Measurements from ENCODE around the gene TRAF4.
"Not testable (repeated sequence)": the region's sequence is repeated elsewhere in the genome, so short reads cannot be mapped to it uniquely, and the experiment has no call there.

TRAF4 gene

DNA sequence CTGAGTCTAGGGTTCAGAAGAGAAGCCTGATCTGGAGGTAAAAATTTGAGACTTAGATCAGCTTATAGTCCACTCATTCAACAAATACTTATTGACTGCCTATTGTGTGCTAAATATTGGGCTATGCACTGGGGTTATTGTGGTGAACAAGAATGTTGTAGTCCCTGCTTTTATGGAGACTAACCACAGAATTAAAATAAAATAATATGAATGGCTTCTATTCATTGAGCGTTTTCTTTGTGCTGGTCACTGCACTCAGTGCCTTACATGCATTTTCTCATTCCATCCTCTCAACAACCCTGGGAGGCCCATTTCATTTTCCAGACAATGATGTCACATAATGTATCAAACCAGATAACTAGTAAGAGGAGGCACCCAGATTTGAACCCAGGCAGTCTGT, 10.5 kb upstream of the TRAF4 start:
- DNase-seq (ENCODE audit: low spot score): no peak

DNA sequence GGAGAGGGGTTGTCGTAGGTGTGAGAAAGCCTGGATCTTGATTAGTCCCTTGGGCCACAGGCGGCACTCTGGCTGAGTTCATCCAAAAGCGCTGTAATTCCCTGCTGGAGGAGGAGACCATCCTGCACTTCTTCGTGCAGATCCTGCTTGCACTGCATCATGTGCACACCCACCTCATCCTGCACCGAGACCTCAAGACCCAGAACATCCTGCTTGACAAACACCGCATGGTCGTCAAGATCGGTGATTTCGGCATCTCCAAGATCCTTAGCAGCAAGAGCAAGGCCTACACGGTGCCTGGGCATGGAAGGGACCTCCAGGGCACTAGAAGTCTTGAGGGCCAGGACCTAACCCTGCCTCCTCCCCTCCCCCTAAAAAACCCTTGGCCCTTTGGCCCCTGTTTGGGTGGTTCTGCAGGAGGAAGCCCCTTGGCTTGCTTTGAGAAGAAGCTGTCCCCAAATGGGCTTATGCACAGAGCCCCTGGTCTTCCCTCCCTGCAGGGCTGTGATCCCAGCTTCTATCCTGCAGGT, 9.0 kb upstream of the TRAF4 start:
- DNase-seq (ENCODE audit: low spot score): no peak

DNA sequence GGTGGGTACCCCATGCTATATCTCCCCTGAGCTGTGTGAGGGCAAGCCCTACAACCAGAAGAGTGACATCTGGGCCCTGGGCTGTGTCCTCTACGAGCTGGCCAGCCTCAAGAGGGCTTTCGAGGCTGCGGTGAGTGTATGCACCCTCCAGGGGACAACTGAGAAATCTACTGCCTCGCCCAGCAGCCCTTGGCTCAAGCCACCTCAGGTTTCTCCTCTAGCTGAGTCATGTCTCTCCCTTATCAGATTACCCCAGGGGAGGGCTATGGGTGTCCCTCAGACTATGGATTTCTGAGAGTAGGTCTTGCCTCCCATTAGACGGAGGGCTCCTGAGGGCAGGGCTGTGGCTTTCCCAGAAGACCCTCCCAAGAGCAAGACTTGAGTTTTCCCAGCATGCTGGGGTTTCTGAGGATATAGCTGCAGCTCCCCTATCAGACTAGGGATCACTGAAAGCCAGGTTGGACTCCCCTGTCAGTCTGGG, 8.5 kb upstream of the TRAF4 start:
- no peak for DNase-seq (ENCODE audit: low spot score)

DNA sequence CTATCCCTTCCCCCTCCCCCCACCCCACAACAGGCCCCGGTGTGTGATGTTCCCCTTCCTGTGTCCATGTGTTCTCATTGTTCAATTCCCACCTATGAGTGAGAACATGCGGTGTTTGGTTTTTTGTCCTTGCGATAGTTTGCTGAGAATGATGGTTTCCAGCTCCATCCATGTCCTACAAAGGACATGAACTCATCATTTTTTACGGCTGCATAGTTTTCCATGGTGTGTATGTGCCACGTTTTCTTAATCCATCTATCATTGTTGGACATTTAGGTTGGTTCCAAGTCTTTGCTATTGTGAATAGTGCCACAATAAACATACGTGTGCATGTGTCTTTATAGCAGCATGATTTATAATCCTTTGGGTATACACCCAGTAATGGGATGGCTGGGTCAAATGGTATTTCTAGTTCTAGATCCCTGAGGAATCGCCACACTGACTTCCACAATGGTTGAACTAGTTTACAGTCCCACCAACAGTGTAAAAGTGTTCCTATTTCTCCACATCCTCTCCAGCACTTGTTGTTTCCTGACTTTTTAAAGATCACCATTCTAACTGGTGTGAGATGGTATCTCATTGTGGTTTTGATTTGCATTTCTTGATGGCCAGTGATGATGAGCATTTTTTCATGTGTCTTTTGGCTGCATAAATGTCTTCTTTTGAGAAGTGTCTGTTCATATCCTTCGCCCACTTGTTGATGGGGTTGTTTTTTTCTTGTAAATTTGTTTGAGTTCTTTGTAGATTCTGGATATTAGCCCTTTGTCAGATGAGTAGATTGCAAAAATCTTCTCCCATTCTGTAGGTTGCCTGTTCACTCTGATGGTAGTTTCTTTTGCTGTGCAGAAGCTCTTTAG, 7.7 kb upstream of the TRAF4 start:
- DNase-seq (ENCODE audit: low spot score): not testable (repeated sequence)

DNA sequence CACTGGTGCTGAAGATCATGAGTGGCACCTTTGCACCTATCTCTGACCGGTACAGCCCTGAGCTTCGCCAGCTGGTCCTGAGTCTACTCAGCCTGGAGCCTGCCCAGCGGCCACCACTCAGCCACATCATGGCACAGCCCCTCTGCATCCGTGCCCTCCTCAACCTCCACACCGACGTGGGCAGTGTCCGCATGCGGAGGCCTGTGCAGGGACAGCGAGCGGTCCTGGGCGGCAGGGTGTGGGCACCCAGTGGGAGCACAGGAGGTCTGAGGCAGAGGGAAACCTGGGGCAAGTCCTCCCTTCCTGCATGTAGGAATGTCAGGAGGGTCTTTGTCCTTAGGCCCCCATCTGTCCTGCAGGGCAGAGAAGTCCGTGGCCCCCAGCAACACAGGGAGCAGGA, 6.5 kb upstream of the TRAF4 start:
- DNase-seq (ENCODE audit: low spot score): no peak

DNA sequence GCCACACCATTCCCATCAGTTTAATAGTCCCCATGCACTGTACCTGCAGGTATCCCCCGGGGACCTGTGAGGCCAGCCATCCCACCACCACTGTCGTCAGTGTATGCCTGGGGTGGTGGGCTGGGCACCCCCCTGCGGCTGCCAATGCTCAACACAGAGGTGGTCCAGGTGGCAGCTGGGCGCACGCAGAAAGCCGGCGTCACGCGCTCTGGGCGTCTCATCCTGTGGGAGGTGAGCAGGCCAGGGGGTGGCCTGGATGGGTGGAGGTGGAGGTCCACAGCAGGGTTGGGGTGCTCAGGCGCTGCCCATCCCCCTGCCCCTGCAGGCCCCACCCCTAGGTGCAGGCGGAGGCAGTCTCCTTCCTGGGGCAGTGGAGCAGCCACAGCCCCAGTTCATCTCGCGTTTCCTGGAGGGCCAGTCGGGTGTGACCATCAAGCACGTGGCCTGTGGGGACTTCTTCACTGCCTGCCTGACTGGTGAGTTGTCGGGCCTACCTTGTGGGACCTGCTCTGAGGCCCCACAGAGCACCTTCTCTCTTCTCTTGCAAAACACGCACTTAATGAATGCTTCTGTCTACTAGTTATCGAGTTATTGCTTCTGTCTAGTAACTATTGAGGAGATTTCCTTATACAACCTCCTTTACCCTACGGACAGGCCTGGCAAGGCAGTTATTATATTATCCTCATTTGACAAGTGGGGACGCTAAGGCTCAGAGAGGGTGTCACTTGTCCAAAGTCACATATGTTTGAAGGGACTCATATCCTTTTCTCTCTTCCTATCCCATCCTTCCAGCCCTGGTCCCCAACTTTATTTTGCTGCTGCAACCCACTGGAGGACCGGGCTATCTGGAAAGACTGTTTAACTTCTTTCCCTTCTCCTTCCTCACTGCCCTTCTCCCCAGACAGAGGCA, 5.8 kb upstream of the TRAF4 start:
- no peak for DNase-seq (ENCODE audit: low spot score)

DNA sequence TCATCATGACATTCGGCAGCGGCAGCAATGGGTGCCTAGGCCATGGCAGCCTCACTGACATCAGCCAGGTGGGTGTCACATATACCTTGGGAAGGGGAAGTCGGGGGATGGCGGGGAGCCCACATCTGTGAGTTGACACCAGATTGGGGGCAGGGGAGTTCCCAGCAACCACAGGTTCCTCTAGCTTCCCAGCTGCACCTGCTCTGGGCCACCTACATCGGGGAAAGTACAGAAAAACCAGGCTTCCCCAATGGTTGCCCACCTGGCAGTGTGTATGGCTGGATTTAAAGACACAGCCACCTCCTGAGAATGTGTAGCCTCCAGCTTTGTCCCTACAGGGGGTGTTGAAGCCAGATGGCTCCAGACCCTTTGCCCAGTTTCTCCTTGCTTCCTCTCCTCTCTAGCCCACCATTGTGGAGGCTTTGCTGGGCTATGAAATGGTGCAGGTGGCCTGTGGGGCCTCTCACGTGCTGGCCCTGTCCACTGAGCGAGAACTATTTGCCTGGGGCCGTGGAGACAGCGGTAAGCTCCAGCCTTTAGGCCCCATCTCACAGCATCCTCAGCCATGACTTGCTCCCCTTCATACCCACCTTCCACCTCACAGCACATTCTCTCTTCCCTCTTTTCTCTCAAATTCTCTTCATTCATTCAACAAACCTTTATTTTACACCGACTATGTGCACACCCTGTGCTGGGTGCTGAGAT, 5.0 kb upstream of the TRAF4 start:
- DNase-seq (ENCODE audit: low spot score): no peak

DNA sequence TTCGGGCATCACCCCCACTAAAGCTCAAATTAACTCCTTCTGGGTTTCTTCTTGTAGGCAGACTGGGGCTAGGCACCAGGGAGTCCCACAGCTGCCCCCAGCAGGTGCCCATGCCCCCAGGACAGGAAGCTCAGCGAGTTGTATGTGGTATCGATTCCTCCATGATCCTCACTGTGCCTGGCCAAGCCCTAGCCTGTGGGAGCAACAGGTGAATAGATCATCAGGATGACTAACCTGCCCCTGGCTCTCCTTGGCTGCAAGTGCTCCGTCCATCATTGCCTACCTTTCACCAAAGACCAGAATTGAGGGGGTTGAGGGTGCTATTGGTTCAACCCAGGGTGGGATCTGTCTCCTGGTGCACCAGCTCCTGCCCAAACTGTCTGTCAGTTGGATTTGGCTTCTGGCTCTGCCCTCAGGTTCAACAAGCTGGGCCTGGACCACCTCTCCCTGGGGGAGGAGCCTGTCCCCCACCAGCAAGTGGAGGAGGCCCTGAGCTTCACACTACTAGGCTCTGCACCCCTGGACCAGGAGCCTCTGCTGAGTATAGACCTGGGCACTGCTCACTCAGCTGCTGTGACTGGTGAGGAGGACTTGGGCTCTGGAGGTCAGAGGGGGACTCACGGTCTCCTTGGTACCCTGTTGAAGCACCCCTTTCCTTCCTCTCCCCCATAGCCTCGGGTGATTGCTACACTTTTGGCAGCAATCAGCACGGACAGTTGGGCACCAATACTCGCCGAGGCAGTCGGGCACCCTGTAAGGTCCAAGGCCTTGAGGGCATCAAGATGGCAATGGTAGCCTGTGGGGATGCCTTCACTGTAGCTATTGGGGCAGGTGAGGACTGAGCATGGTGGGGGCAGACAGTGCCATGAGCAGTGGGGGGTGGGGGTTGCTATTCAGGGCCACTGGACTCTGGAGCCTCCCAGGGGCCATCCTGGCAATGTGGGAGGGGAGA, 3.1 kb upstream of the TRAF4 start:
- DNase-seq (ENCODE audit: low spot score): no peak

DNA sequence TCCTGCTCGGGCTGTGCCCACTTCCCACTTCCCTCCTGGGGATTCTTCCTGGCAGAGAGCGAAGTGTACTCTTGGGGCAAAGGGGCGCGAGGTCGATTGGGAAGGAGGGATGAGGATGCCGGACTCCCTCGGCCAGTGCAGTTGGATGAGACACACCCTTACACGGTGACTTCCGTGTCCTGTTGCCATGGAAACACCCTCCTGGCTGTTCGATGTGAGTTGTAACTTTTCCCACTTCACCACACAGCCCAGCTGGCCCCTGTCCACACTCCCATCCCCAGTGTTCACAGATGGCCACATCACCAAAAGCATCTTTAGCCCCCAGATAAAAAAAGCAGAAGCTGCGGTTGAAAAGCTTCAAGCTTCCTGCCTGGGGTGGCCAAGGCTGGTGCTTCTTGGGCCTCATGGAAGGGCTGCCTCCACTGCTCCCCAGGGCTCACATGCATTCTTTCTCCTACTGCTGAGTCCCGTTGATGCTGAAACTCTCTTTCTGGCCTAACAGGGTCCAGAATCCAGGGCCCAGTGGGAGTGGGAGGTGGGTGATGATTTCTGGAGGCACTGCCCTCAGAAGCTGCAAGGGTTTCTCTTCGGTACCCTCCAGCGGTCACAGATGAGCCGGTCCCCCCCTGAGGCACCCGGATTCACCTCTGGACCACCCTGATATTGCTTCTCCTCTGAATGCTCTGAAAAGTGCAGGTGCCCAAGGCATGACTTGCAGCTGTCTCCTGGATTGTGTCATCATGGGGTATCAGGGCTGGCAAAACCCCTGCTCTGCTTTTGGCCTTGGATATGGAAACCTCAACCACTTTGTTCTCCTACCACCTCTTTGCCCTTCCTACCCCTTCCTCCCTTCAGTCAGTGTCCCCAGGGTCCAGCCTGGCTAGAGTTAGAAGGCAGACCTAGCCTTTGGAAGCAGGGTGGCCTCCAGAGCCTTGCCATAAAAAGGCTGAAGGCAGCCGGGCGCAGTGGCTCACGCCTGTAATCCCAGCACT, 2.2 kb upstream of the TRAF4 start:
- no peak for DNase-seq (ENCODE audit: low spot score)

DNA sequence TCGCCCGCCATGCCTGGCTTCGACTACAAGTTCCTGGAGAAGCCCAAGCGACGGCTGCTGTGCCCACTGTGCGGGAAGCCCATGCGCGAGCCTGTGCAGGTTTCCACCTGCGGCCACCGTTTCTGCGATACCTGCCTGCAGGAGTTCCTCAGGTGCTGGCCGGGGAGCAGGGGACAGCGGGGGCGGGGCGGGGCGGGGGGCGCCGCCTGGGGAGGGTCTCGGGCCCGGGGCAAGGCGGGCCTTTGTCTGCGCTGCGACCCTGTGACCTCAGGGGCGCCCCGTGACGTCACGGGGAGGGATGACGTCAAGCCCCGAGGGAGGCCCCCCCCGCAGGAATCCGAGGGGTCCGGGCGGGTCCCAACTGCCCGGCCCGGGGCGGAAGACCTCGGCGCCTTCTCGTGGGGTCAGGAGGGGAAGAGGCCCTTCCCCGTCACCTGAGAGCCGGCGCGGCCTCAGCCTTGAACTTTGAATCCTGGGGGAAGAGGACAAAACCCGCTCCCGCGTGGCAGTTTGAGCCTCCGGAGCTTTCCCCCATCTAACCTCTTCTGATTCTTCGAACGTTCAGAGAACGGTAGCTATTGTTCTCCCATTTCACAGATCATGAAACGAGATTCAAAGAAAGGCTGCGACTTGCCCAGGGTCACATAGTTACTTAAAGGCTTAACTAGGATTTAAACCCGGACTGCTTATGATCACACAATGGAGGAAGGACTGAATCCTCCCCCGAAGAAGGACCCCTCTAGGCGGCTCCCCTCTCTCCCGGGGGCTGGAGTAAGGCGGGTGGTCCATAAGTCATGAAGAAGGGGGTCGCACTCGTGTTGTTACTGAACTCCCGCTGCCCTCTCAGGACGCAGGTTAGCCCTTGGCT, 527 bp downstream of the TRAF4 start:
- DNase-seq (ENCODE audit: low spot score): no peak

DNA sequence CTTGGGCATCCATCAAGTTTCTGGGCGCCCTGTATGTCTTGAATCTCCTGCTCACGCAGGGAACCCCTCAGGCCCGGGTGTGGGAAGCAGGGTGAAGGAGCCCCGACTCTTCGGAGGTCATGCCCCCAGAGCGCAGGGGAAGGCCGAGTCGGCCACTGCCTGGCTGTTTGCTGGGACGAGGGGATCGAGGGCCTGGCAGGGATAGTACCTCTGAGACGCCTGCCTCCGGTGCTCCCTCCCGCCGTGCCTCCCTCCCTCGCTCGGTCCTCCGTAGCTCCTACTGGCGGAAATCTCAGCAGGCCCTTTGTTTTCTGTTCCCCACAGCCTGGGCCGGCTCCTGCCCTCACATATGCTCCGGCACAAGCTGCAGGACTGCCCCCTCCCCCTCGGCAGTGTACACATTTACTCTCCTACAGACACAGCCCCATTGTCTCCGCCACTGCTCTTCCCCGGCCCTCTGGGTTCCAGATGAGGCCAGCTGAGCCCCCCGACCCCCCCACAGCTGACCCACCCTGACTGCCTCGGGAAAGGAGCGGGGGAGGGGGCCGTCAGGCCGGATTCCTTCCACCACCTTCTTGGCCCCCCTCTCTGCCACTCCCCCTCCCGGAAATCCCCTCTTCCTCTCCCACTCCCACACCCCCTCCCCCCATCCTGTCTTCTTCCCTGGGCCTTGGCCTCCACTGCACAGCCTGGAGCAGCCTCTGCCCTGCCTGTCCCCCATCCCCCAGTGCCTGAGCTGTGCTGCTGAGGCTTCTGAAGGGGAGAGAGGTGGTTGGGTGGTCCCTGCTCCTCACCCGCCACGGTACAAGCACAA, 1.4 kb downstream of the TRAF4 start:
- peak; percentile 95 for DNase-seq (ENCODE audit: low spot score)

DNA sequence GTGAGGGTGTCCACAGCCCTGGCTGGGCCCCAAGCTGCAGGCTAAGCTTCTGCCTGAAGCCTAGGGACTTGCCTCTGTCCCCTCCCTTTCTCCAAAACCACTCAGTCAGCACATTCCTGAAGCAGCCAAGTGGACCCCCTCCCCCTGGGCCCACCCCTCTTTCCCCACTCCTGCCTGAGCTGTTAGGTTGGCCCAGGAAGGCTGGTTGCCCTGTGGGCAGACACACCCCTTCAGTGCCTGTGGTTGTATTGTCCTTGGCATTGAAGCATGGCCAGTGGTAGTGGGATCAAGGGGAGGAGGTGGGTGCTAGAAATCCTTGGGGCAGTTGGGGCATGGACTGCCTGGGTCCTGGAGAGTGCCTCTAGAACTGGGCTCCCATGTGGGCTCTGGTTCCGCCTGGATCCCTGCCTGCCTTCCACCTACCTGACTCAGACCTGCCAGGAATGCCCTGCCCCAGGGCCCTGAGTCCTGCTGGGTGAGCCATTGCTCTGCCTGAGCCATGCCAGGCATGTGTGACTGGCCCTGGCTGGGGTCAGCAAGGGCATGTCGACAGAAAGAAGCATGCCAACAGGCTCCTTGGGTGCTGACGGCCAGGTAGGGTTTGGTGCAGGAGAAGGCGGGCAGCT, 2.1 kb downstream of the TRAF4 start:
- no peak for DNase-seq (ENCODE audit: low spot score)

DNA sequence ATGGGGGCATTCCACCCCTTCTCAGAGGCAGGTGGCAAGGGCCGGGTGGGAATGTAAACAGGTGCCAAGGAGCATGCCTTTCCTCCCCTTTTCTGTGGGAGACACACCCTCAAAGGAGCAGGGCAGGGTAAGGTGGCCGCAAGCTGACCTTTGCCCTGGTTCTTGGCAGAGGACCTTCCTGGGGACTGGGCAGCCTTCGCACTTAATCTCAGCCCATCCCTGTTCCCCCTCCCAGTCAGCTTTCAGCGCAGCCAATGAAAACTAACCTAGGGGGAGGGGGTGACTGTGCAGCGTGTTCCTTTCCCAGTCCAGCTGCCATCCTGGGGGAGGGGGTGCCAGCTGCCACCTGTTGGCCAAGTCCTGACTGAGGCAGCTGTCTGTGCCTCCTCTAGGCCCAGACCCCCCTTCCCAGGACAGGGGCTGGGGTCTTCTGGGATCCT, 2.8 kb downstream of the TRAF4 start:
- peak; percentile 70 for DNase-seq (ENCODE audit: low spot score)

DNA sequence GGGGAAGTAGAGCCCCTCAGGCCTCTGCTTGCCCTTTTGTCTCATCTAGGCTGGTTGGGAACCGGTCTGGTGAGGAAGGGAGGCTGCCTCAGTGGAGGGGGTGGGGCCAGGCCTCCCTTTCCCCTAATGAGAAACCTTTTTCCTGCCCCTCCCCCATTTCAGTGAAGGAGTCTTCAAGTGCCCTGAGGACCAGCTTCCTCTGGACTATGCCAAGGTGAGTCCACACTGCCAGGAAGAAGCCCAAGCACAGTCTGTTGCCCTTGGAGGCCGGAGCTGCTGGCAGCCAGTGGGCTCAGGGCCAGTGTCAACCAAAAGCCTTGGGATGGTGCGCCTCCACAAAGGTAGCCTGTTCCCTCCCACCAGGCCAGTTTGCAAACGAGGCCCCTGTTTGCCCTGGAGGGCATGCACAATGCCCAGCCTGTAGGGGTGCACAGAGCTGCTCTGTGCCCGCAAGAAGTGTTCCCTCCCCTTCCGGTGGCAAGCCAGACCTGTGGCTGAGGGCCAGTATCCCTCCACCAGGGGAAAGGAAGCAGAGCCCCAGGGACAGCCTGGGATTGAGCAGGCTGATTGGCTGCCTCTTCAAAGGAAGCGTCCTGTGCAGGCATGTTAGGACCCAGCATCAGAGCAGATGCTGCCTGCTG, 3.4 kb downstream of the TRAF4 start:
- peak; percentile 80 for DNase-seq (ENCODE audit: low spot score)

DNA sequence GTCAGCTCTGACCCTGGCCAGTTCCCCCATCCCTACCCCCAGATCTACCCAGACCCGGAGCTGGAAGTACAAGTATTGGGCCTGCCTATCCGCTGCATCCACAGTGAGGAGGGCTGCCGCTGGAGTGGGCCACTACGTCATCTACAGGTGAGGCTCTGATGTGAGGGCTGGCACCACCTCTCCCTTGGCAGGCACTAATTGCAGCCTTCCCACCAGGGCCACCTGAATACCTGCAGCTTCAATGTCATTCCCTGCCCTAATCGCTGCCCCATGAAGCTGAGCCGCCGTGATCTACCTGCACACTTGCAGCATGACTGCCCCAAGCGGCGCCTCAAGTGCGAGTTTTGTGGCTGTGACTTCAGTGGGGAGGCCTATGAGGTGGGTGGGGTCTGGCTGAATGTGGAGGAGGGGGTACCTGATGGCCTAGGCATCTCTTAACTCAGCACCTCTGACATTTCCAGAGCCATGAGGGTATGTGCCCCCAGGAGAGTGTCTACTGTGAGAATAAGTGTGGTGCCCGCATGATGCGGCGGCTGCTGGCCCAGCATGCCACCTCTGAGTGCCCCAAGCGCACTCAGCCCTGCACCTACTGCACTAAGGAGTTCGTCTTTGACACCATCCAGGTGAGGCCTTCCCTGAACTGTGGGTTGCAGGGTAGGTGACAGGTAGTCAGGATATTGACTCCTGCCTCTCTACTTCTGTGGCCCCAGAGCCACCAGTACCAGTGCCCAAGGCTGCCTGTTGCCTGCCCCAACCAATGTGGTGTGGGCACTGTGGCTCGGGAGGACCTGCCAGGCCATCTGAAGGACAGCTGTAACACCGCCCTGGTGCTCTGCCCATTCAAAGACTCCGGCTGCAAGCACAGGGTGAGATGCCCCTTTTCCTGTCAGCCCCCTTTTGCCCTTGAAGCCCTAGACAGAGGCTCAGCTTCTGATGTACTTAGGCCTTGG, 4.3 kb downstream of the TRAF4 start:
- DNase-seq (ENCODE audit: low spot score): no peak
